Activated CD4-positive, alpha-beta memory T cell treated with anti-CD3 and anti-CD28 coated beads, Interleukin-2, amount 10 ng/mL, durations not matched to agents 7 days and 5 days (primary cell): Measurements from ENCODE around the gene PSMG3. TPM values are rescaled to one million over a fixed set of nuclear protein-coding genes. Genes with fewer than 3 reads are reported as not detected.

ENCODE experiments used
- CTCF ChIA-PET: fragments of 350-600 bp; sonication (Branson Sonifier 250); formaldehyde crosslinking; loops from one replicate; lab custom pipeline; 2021; ENCODE audit warnings: antibody characterized with exemption, inconsistent platforms; lab: Charles Lee
- POLR2A ChIA-PET: fragments of 350-600 bp; sonication (Branson Sonifier 250); formaldehyde crosslinking; loops from one replicate; lab custom pipeline; 2021; ENCODE audit warnings: antibody characterized with exemption; lab: Charles Lee
- DNase-seq: peaks from one replicate; pipeline ENCODE4 v3.0.0-alpha.2; 2020
- H3K27ac Mint-ChIP-seq: one replicate; pipeline ENCODE4 v1.8.0; 2021; ENCODE audit warnings: mild to moderate bottlenecking, mixed read lengths
- H3K27me3 Mint-ChIP-seq: one replicate; pipeline ENCODE4 v1.8.0; 2021; ENCODE audit warnings: mixed read lengths
- H3K36me3 Mint-ChIP-seq: one replicate; pipeline ENCODE4 v1.8.0; 2021; ENCODE audit warnings: low read depth, mixed read lengths
- H3K4me1 Mint-ChIP-seq: one replicate; pipeline ENCODE4 v1.8.0; 2021; ENCODE audit warnings: mixed read lengths
- H3K4me3 Mint-ChIP-seq: one replicate; pipeline ENCODE4 v1.8.0; 2021; ENCODE audit warnings: mild to moderate bottlenecking, mixed read lengths
- H3K9me3 Mint-ChIP-seq: one replicate; pipeline ENCODE4 v1.8.0; 2021; ENCODE audit warnings: mixed read lengths
- total RNA-seq, 2 experiments: library from RNA; stranded (reverse); gene quantifications; one replicate each; pipeline ENCODE4 v1.2.3, GENCODE V29; 2021

PSMG3 gene
- total RNA-seq, 2 experiments from 2014 or later = 32.7 to 34.9 TPM

DNA sequence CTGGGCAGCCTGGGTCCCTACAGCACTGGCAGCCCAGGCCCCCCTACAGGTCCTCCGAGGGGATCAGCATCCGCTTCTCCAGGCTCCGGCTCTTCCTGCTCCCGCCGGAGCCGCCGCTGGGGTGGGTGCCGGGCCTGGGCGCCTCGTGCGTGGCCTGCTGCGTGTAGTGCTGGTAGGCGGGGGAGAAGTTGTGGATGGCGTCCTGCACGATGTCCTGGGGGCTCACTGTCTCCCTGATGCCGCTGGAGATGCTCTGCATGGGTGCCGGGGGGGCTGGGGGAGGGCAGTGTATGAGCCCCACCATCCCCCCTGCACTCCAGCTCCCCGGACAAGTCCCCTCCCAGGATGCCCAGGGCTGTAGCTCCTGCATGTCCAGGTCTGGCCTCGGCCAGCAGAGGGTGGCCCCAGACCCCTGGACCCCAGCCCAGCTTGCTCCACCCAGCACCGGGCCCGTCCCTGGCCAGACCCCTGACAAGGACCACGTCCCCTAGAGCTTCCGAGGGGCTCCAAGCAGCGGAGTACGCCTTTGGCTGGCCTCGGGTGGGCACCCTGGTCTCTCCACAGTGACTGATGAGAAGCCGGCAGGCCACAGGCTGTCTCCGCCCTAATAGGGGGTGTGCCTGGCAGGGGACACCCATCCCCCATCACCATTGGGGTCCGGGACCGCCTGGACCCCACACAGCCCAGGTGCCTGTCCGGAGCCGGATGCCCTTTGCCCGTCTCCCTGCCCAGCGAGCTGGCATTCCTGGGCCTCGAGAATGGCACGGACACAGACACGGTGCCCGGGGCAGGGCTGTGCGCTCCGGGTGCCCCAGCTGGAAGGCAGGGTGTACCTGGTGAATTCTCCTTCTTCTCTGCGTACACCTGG, 22.7 kb downstream of the PSMG3 start:
- H3K27me3 Mint-ChIP-seq = no peaks in the 10 kb centered on the region
- no peak overlapping the region for H3K27ac Mint-ChIP-seq
- DNase-seq = no peak
- CTCF ChIA-PET = no interaction called here
- POLR2A ChIA-PET = interaction anchor here (1.7 kb wide), 1 partner anchor 9 kb away, joined by 5 read pairs; the partner anchor contains the start of gene TMEM184A
- H3K36me3 Mint-ChIP-seq = no peaks in the 10 kb centered on the region
- H3K4me3 Mint-ChIP-seq = no peak overlapping the region
- no peaks in the 10 kb centered on the region for H3K9me3 Mint-ChIP-seq
- H3K4me1 Mint-ChIP-seq = no peaks in the 10 kb centered on the region

DNA sequence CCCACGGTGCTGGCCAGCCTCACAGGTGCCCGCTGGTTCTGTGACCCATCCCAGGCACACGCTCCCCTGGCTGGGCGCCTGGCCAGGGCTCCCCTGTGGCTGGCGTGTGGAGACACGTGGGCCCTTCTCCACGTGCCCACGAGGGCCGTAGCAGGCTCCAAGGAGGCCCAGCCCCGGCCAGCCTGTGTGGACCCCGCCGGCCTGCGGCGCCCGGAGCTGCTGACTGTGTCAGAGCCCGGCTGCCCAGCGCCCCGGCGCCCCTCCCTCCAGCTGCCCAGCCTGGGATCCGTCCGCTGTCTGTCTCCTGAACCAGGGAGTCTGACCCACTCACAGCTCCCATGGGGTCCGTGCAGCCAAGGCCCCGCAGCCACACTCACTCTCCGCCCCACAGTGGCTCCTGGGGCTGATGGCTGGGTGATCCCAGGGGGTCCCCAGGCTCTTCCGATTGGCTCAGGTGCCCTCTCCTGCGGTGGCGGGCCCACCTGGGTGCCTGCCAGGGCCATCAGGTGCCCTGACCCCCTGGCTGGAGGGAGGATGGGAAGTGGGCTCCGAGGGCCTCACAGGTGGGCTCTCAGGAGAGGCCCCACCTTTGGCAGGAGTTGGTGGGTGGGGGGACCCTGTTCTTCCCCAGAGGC, 23.4 kb downstream of the PSMG3 start:
- no peaks in the 10 kb centered on the region for H3K4me1 Mint-ChIP-seq
- DNase-seq = no peak
- ChIA-PET CTCF (no interaction called here), POLR2A (interaction anchor here (1.7 kb wide), 1 partner anchor 10 kb away, joined by 5 read pairs; the partner anchor contains the start of gene TMEM184A)
- no peak overlapping the region for H3K27ac Mint-ChIP-seq
- H3K4me3 Mint-ChIP-seq = no peak overlapping the region
- H3K36me3 Mint-ChIP-seq = peaks cover under 1% of the 10 kb centered on the region
- no peaks in the 10 kb centered on the region for H3K27me3 Mint-ChIP-seq
- no peaks in the 10 kb centered on the region for H3K9me3 Mint-ChIP-seq

DNA sequence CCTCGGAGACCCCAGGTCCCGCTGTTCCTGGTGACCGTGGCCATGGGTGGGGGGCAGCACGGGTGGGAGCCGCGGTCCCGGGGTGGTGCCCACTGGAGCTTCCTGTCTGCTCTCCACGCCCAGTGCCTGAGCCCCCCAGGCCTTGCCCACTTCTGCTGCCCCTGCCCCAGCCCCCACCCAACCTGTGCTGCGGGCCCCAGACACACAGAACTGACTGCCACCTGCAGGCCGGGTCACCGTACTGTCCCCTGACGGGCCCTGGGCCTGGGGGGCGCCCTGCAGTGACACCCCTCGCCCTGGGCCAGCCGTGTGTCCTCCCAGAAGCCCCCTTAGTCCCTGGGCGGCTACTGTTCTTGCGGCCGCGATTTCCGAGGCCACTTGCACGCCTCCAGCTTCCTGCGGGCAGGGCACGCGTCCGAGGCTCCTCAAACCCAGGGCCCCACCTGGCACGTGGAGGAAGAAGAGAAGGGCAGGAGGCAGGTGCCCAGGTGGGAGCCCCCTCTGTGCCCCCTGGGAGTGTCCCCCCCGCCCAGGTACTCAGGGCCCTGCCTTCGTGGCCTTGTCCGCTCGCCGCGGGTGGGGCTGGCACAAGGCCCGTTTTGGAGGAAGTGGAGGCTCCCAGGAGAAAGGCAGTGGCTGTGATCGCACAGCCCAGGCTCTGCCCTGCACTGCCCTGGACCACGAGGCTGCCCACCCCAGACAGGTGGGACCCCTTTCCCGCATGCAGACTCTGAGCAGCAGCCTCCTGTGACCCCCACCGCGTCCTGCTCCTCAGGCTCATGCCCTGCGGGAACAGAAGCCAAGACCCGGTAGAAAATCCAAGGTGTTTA, 24.2 kb downstream of the PSMG3 start:
- no peak for DNase-seq

DNA sequence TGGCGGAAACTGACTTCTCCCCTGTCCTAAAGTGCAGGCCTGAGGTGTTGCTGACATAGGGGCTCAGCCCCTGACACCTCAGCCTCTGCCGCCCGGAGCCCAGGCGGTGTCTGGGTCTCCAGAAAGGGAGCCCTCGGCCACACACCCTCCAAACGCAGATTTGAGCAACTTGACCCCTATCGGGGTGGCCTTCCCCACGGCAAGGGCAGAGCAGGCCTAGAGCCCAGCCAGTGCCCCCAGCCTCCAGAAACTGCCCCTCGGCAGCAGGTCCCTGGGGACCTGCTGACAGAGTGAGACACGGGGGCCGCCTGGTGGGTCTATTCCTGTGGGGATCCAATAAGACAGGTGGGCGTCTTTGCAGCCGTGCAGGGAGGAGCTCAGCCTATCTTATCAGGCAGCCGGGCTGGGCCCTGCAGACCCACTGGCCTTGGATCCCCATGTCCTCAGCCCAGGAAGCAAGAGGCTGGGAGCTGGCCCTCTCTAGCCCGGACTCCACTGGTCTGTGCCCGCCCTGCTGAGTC, 24.9 kb downstream of the PSMG3 start:
- no peak for DNase-seq
- ChIA-PET CTCF (no interaction called here), POLR2A (no interaction called here)
- Mint-ChIP-seq H3K27me3 (no peaks in the 10 kb centered on the region), H3K4me3 (no peak overlapping the region), H3K9me3 (no peaks in the 10 kb centered on the region), H3K36me3 (peaks cover 7% of the 10 kb centered on the region), H3K27ac (no peak overlapping the region), H3K4me1 (no peaks in the 10 kb centered on the region)

More for the DNA sequence above, 24.2 kb downstream of the PSMG3 start:
- no peak overlapping the region for H3K27ac Mint-ChIP-seq
- peaks cover 7% of the 10 kb centered on the region for H3K36me3 Mint-ChIP-seq
- ChIA-PET POLR2A (interaction anchor here (1.7 kb wide), 1 partner anchor 10 kb away, joined by 5 read pairs; the partner anchor contains the start of gene TMEM184A), CTCF (no interaction called here)
- no peaks in the 10 kb centered on the region for H3K9me3 Mint-ChIP-seq
- H3K27me3 Mint-ChIP-seq = no peaks in the 10 kb centered on the region
- no peaks in the 10 kb centered on the region for H3K4me1 Mint-ChIP-seq
- no peak overlapping the region for H3K4me3 Mint-ChIP-seq

DNA sequence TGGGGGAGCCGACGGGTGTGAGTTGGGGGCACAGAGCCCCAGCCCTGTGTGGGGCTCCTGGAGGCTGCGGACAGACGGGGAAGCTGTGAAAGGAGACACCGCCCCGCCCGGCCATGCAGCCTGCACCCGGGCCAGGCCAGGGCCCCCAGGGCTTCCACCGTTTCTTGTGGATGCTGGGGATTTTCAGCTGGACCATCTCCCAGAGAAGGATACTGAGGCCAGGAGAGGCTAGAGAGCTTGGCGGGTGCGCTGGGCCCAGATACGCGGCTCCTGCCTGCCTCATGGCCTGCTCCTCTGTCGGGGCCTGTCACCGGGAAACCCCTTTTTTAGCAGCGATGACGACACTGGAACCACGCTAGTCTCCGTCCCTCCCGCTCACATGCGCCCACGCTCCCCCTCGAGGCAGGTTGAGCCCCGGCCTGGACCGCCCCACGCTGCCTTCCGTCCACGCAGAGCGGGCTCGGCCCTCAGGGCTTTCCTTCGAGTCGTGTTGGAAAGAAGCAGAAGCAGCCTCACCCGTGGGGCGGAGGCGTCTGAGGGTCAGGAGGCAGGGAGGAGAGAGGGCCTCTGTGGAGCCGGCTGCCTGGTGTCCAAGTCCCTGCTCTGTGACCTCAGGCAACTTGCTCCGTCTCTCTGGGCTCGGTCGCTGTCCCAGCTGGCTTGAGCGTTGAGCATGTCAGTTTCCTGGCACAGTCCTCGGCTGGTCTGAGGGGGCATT, 25.5 kb downstream of the PSMG3 start:
- POLR2A ChIA-PET = no interaction called here
- H3K4me3 Mint-ChIP-seq = no peak overlapping the region
- no peak overlapping the region for H3K27ac Mint-ChIP-seq
- H3K9me3 Mint-ChIP-seq = no peaks in the 10 kb centered on the region
- peaks cover 7% of the 10 kb centered on the region for H3K36me3 Mint-ChIP-seq
- CTCF ChIA-PET = no interaction called here
- DNase-seq = no peak
- no peaks in the 10 kb centered on the region for H3K27me3 Mint-ChIP-seq
- no peaks in the 10 kb centered on the region for H3K4me1 Mint-ChIP-seq

DNA sequence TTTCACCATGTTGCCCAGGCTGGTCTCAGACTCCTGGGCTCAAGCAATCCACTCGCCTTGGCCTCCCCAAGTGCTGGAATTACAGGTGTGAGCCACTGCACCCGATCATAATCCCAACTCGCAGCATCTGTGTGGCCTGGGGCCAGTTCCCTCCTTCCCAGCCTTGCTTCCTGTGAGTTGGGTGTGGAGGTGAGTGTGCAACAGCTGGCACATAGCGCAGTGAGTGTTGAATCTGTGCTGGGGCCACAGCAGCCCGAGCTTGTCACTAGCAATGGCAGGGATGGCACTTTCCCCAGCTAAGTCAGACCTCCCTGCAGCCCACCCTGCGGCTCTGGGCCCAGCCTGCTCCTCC, 26.0 kb downstream of the PSMG3 start:
- Mint-ChIP-seq H3K4me1 (no peaks in the 10 kb centered on the region), H3K36me3 (peaks cover 7% of the 10 kb centered on the region)

DNA sequence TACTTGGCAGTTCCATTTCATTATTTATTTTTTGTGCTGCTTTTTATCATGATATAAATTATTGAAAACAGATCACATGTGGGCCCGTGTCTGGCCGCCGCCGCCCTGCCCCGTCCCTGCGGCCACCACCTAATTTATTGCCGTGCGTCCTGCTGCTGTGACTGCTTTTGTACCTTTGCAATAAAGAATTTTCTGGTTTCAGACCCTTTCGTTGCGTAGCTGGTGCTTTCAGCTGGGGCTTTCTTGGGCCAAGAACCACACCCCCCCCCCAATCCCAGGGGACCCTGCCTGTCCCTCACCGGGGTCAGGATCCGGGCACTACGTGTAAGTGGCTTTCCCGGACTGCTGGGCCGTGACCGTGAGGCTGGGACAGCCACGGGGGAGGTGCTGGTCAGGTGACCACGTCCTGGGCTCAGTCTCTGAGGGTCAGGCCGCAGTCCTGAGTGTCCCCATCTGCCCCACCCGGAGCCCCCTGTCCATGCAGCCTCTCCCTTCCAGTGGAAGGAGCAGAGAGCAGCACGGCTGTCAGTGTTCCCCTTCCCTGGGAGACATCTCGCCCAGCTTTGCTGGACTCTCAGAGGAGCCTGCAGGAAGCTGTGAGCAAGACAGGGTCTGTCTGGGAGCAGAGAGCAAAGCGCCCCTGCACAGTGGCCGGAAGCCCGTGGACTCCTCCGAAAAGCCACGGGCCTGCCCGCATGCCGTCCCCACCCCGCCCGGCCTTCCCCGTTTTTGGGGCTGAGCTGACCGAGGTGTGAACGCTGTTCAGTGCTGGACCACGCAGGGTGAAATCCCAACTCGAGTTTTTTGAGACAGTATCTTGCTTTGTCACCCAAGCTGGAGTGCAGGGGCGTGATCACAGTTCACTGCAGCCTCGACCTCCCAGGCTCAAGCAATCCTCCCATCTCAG, 26.7 kb downstream of the PSMG3 start:
- Mint-ChIP-seq H3K4me1 (no peaks in the 10 kb centered on the region), H3K27ac (no peak overlapping the region), H3K27me3 (no peaks in the 10 kb centered on the region), H3K4me3 (no peak overlapping the region), H3K9me3 (no peaks in the 10 kb centered on the region), H3K36me3 (peaks cover 7% of the 10 kb centered on the region)
- ChIA-PET POLR2A (no interaction called here), CTCF (no interaction called here)
- DNase-seq = no peak

More for the DNA sequence above, 26.0 kb downstream of the PSMG3 start:
- Mint-ChIP-seq H3K27me3 (no peaks in the 10 kb centered on the region), H3K9me3 (no peaks in the 10 kb centered on the region), H3K27ac (no peak overlapping the region), H3K4me3 (no peak overlapping the region)
- ChIA-PET CTCF (no interaction called here), POLR2A (no interaction called here)
- no peak for DNase-seq

DNA sequence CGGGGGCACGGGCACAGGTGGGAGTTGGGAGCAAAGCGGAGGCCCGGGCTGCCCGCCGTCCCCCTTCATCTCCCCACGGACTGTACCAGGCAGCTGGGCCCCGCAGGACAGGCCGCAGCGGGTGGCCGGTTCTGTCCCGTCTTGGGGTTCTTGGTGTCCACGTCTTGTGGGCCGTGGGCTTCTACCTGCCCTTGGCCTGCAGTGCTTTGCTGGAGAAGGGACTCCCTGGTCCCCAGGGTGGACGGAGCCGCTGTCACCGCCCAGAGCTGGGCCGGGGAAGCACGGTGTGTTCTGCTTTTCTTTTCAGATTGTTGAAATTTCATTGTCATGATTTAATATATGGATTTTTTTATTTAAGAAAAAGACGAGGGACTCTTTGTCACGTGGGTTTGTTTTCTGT, 27.5 kb downstream of the PSMG3 start:
- no peak for DNase-seq
- H3K36me3 Mint-ChIP-seq = peaks cover 7% of the 10 kb centered on the region
- CTCF ChIA-PET = no interaction called here
- H3K9me3 Mint-ChIP-seq = no peaks in the 10 kb centered on the region
- H3K4me1 Mint-ChIP-seq = no peaks in the 10 kb centered on the region
- POLR2A ChIA-PET = no interaction called here
- H3K27me3 Mint-ChIP-seq = no peaks in the 10 kb centered on the region
- H3K4me3 Mint-ChIP-seq = no peak overlapping the region
- no peak overlapping the region for H3K27ac Mint-ChIP-seq

DNA sequence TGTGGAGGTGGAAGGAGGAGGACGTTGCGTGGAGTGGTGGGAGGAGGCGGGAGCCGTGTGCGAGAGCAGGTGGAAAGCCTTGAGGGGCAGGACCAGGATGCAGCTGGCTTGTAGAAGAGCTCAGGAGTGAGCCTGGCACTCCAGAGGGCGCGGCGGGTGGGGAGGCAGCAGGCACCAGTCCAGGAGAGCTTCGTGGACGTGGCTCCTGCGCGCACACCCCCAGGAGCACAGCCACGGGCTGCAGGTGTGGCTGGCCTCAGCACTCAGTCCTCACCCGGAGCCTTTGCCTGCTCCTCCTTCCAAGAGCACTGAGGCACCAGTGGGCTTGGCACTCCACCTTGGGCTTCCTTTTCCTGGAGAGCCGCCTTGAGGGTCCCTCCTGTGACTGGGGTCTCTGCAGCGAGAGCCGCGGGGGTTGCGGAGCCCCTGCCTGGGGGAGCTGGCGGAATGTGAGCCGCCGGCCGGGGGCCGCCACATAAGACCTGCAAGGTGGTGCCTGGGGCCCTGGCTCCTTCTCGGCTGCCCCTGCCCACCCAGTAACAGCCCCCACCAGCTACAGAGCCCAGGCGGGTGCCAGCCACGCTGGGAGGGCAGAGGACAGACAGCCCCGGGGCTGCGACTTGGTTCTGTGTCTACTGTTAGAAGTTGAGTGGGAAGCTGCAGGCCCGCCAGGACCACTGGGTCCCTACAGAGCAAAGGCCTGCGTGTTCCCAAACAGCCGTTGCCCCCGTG, 28.2 kb downstream of the PSMG3 start:
- ChIA-PET POLR2A (no interaction called here), CTCF (no interaction called here)
- Mint-ChIP-seq H3K36me3 (peaks cover 7% of the 10 kb centered on the region), H3K27me3 (no peaks in the 10 kb centered on the region), H3K4me3 (no peak overlapping the region), H3K27ac (no peak overlapping the region), H3K4me1 (no peaks in the 10 kb centered on the region), H3K9me3 (no peaks in the 10 kb centered on the region)
- DNase-seq = no peak

DNA sequence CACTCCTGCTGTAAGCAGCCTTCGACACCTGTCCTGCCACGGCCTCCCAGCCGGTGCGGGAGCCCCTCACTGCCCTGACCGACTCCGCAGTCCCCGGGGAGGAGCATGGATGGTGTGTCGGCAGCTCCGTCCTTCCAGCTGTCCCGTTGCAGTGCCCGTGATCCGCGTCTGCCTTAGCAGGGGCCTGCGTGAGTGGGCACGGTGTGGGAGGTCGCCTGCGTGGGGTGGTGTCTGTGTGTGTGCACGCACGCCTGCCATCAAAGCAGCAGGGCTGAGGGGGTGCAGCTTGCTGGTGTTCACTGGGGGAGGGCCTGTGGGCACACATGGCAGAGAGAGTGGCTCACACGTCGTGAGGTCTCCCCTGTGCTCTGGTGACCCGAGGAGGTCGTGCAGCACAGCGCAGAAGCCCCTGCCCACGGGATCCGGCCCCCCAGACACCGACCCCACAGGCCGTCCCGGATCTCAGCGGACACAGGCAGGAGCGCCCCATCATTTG, 29.0 kb downstream of the PSMG3 start:
- Mint-ChIP-seq H3K27me3 (no peaks in the 10 kb centered on the region), H3K27ac (no peak overlapping the region), H3K9me3 (no peaks in the 10 kb centered on the region), H3K36me3 (peaks cover 7% of the 10 kb centered on the region), H3K4me3 (no peak overlapping the region), H3K4me1 (peaks cover 2% of the 10 kb centered on the region)
- DNase-seq = no peak
- CTCF ChIA-PET = no interaction called here
- POLR2A ChIA-PET = no interaction called here
